Stimulated activated CD4-positive, alpha-beta T cell treated with anti-CD3 and anti-CD28 coated beads, TNF-alpha, amount 100 ng/mL, for 48 hours (primary cell): ENCODE measurements around the gene WBP11.

Source experiments
- DNase-seq, 3 donors: peaks; one replicate each; pipeline ENCODE4 v3.0.0-alpha.2; 2020; ENCODE audit warnings: low read depth in 3 of 3

The WBP11 gene

GRCh38 chr12:14824012-14824634 is 20.8 kb upstream of the WBP11 start:
- DNase-seq, result no peak

- no peak for DNase-seq
Measured at GRCh38 chr12:14814014-14814413, 10.7 kb upstream of the WBP11 start, which contains the start of gene SMCO3. Gene SMCO3, minus strand, starts transcription at chr12:14814182. Its CDS starts 7,502 bp downstream, at chr12:14806680.

GRCh38 chr12:14811486-14811885 is 8.2 kb upstream of the WBP11 start:
- no peak for DNase-seq

GRCh38 chr12:14810953-14811483 is 7.7 kb upstream of the WBP11 start:
- DNase-seq, result no peak

GRCh38 chr12:14810167-14810952 is 7.1 kb upstream of the WBP11 start:
- no peak for DNase-seq

GRCh38 chr12:14803830-14804160 is 517 bp upstream of the WBP11 start:
- no peak for DNase-seq

- DNase-seq, result no peak
Measured at GRCh38 chr12:14802721-14803010, 612 bp downstream of the WBP11 start.

- no peak for DNase-seq
Measured at GRCh38 chr12:14802247-14802646, 1.0 kb downstream of the WBP11 start.

GRCh38 chr12:14795028-14795448 is 8.2 kb downstream of the WBP11 start:
- no peak for DNase-seq

GRCh38 chr12:14785568-14785967 is 17.7 kb downstream of the WBP11 start:
- no peak for DNase-seq

GRCh38 chr12:14784471-14784870 is 18.8 kb downstream of the WBP11 start:
- DNase-seq, result no peak

GRCh38 chr12:14782756-14783155 is 20.5 kb downstream of the WBP11 start:
- no peak for DNase-seq

- DNase-seq, result no peak
Measured at GRCh38 chr12:14781563-14781962, 21.7 kb downstream of the WBP11 start.

GRCh38 chr12:14780859-14781258 is 22.4 kb downstream of the WBP11 start:
- no peak for DNase-seq

- no peak for DNase-seq
Measured at GRCh38 chr12:14779834-14780233, 23.4 kb downstream of the WBP11 start.

- no peak for DNase-seq
Measured at GRCh38 chr12:14777271-14777670, 26.0 kb downstream of the WBP11 start.

- DNase-seq, result no peak
Measured at GRCh38 chr12:14776236-14776961, 26.9 kb downstream of the WBP11 start.

- DNase-seq, result no peak
Measured at GRCh38 chr12:14775636-14775980, 27.7 kb downstream of the WBP11 start.

GRCh38 chr12:14774906-14775635 is 28.2 kb downstream of the WBP11 start:
- DNase-seq, result no peak

- DNase-seq, result peak; percentile 77 to 88 (median 81)
Measured at GRCh38 chr12:14774074-14774905, 29.0 kb downstream of the WBP11 start.

GRCh38 chr12:14773685-14774073 is 29.6 kb downstream of the WBP11 start:
- peak in 1 of 3 donors; percentile 13 for DNase-seq
